Ovary (tissue), 9 donors: ENCODE measurements around the gene IL36G. TPM values are rescaled to one million over a fixed set of nuclear protein-coding genes. Genes with fewer than 3 reads are reported as not detected.
A peak's percentile ranks its signal among the peaks of the same experiment; 100 is the strongest.

Experiments
- DNase-seq, 5 donors: peaks; one replicate each; pipeline ENCODE4 v3.0.0-alpha.2; 2019 to 2020
- H3K27ac ChIP-seq, 2 donors: fragments of 200-600 bp; one replicate each; pipeline versions ENCODE4 v1.5.1 to v1.8.0; 2019 to 2022
- H3K27me3 ChIP-seq: fragments of 200-600 bp; one replicate; pipeline ENCODE4 v1.8.0; 2022
- H3K36me3 ChIP-seq: fragments of 200-600 bp; sonication (generic); one replicate; pipeline ENCODE4 v1.5.1; 2019
- H3K4me1 ChIP-seq: one replicate; pipeline ENCODE4 v1.8.1; 2013; ENCODE audit warnings: mild to moderate bottlenecking, moderate library complexity; ENCODE audit not compliant: insufficient read depth
- H3K4me3 ChIP-seq: fragments of 200-600 bp; sonication (generic); one replicate; pipeline ENCODE4 v1.5.1; 2017
- H3K9me3 ChIP-seq, 2 donors: fragments of 200-600 bp in 1 of 2; sonication (generic) in 1 of 2; one replicate each; pipeline versions ENCODE4 v1.5.1 to v1.8.1; 2013 to 2019; ENCODE audit warnings: mild to moderate bottlenecking in 1 of 2, moderate library complexity in 1 of 2
- EP300 ChIP-seq: sonication (generic); formaldehyde crosslinking; IDR thresholded peaks from one replicate; pipeline ENCODE4 v1.6.1; 2017; ENCODE audit warnings: antibody characterized with exemption
- POLR2A ChIP-seq: fragments of 450-650 bp; IDR thresholded peaks from one replicate; pipeline ENCODE4 v1.6.1; 2017; ENCODE audit warnings: antibody characterized with exemption, mild to moderate bottlenecking, moderate library complexity
- WGBS, 3 donors: extraction: QIAGEN DNeasy Blood & Tissue Kit in 1 of 3; methylation state at CpG; one replicate each; pipeline versions ENCODE4 v1.1.5 to v1.1.7; 2013 to 2017; 5-methylcytosine and 5-hydroxymethylcytosine counted together
- intact Hi-C, 4 donors: fragments of 100-400 bp; cut with DNase I; formaldehyde crosslinking; loops; one replicate each; pipeline versions ENCODE4 v1.11.0 to v1.15.1; 2022 to 2023
- polyA plus RNA-seq, 2 donors: library from polyadenylated mRNA; stranded (reverse); fragments of 200-250 nt in 1 of 2; fragments of 350-450 nt in 1 of 2; fragmentation: Illumina TruSeq in 1 of 2; extraction: RNeasy Lipid Tissue Mini Kit (QIAGEN cat#74804) in 1 of 2; gene quantifications; one replicate each; pipeline ENCODE4 v1.2.3, GENCODE V29; 2013 to 2014
- total RNA-seq, 7 donors: library from RNA; depleted of rRNA in 2 of 7; stranded (reverse); fragments of >200 nt in 2 of 7; fragmentation: NEBNext Ultra II Directional in 3 of 7; extraction: Animal tissue kit (Norgen Biotek cat#: 25700) in 3 of 7; gene quantifications; one replicate each; pipeline versions ENCODE4 v1.1.0 to v1.2.4, GENCODE V29; 2016 to 2023
- TF ChIP-seq, protein P1 (sequence below), 3 donors: fragments of 450-650 bp in 2 of 3; fragments of 200-600 bp in 1 of 3; IDR thresholded peaks; one replicate each; pipeline versions ENCODE4 v1.5.1 to v1.8.0; 2016 to 2022; ENCODE audit warnings: antibody characterized with exemption in 3 of 3, mild to moderate bottlenecking in 1 of 3
- donor health status: DM: no; HTN: no; CAD: no; lungs with moderate emphysema.
- donor health status: DM: no; HTN: no; CAD: no.
- donor health status: Bipolar disorder and iron deficiency.
- donor health status: DM: yes; HTN: yes; CAD: no.
- donor health status: DM: no; HTN: no; CAD: no.
- donor health status: DM: yes; HTN: yes; CAD: no.

The IL36G gene
- total and polyA plus RNA-seq, 9 donors = not detected

DNA sequence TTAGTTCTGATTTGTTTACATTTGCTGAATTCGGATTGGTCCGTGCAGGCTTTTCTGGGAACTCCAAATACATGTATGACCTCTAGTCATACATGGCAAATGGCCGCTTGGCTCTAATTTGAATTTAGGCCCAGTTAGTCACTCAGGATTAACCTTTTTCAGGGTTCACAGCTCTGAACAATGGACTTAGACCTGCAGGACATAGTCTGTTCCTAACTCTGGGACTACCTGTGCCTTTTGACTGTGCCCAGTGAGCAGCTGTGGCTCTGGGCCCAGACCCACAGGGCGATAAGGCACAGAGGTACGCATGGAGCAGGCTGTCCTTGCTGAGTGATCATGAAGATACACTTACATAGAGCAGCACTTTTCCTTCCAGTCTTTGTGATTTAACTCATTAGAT lies 38.4 kb upstream of the IL36G start:
- 66 to 88% (median 75%) methylated on average over 5 of the region's 5 CpGs for WGBS, 3 donors
- H3K36me3 ChIP-seq = no peaks in the 10 kb centered on the region
- no peaks in the 10 kb centered on the region for H3K27me3 ChIP-seq
- intact Hi-C loops = no loop called here
- DNase-seq = no peak
- no peak overlapping the region for H3K27ac ChIP-seq
- H3K4me1 ChIP-seq = no peaks in the 10 kb centered on the region
- TF ChIP-seq EP300 (no peak), POLR2A (no peak)
- TF ChIP-seq, protein P1, sequence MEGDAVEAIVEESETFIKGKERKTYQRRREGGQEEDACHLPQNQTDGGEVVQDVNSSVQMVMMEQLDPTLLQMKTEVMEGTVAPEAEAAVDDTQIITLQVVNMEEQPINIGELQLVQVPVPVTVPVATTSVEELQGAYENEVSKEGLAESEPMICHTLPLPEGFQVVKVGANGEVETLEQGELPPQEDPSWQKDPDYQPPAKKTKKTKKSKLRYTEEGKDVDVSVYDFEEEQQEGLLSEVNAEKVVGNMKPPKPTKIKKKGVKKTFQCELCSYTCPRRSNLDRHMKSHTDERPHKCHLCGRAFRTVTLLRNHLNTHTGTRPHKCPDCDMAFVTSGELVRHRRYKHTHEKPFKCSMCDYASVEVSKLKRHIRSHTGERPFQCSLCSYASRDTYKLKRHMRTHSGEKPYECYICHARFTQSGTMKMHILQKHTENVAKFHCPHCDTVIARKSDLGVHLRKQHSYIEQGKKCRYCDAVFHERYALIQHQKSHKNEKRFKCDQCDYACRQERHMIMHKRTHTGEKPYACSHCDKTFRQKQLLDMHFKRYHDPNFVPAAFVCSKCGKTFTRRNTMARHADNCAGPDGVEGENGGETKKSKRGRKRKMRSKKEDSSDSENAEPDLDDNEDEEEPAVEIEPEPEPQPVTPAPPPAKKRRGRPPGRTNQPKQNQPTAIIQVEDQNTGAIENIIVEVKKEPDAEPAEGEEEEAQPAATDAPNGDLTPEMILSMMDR (IDR thresholded peaks at IDR 0.05) = no peak
- H3K9me3 ChIP-seq = no peaks in the 10 kb centered on the region
- no peak overlapping the region for H3K4me3 ChIP-seq

DNA sequence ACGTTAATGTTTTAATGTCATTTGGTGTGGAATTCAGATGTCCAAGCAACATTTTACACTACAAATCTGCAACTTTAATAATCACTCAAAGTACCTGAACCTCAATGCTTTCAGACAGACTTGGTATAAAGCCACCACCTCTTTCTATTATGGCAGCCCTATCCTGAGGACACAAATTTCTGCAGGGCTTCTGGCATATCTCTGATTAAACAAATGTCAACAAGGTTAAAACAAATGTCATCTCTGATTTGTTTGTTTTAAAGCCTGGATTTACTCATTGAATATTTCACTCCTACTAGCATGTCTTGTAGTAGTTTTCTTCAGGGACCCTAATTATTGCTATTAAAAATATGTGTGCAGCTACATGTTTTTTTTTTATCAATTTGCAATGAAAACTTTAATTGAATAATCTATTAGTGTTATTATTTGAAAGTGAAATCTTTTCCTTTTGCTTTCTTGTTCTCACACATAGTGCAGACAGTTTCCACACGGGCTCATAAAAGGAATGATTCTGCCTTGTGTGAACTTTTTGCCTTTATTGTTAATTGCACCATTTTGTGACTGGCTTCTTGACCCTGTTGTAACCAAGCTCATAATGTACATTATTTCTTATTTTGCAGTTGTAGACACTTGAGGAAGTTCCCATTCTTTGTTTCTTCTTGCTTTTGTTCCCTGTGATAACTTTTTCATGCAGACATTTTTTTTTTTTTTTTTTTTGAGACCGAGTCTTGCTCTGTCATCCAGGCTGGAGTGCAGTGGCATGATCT lies 36.8 kb upstream of the IL36G start:
- Histone ChIP-seq H3K9me3 (no peaks in the 10 kb centered on the region), H3K36me3 (no peaks in the 10 kb centered on the region), H3K4me1 (no peaks in the 10 kb centered on the region), H3K27ac (no peak overlapping the region), H3K4me3 (no peak overlapping the region), H3K27me3 (no peaks in the 10 kb centered on the region)
- TF ChIP-seq EP300 (no peak), POLR2A (no peak)
- TF ChIP-seq, protein P1 (IDR thresholded peaks at IDR 0.05) = no peak
- 53 to 69% (median 64%) methylated on average over 3 of the region's 3 CpGs for WGBS, 3 donors
- intact Hi-C loops = no loop called here
- no peak for DNase-seq

DNA sequence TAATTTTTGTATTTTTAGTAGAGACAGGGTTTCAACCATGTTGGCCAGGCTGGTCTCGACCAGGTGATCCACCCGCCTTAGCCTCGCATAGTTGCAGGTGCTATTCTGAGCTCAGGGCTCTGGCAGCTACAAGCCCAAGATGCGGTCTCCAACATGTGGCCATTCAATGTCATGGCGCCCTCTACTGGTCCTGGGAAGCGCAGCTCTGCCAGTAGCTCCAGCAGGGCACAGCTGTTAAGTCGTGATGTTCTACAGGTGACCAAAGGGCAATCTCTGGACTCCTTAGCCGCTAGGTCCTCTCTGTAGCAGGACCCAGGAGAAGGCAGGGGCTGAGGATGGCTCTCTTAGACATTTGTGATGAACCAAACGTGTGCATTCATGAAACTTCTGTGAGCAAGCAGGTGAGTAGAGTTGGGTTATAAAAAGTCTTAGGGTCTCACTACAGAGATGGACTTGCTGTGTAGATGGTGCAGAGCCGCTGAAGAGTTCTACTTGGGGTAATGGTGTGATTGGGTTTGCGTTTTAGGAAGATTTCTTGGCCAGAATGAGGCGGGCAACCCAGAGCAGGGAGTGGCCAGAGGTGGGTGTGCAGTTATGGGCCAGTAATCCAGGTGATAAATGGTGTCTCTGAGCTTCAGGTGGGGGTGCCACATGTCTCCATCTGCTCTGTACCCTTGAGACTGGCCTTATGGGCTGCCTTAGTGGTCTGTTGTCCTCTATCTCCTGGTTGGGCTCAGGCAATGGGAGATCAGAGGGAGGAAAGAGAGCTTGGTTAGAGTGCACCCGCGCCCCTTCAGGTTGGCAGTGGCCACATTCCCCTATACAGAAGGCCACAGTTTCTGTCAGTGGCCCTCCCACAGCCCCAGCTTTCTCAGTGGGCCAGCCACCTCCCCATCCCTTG lies 35.8 kb upstream of the IL36G start:
- no peak overlapping the region for H3K27ac ChIP-seq
- DNase-seq = peak in 3 of 5 donors; percentile 16 to 19 (median 17)
- intact Hi-C loops = no loop called here
- no peaks in the 10 kb centered on the region for H3K27me3 ChIP-seq
- no peak overlapping the region for H3K4me3 ChIP-seq
- no peaks in the 10 kb centered on the region for H3K4me1 ChIP-seq
- WGBS, 3 donors = 31 to 37% (median 33%) methylated on average over 14 of the region's 14 CpGs
- no peaks in the 10 kb centered on the region for H3K36me3 ChIP-seq
- no peaks in the 10 kb centered on the region for H3K9me3 ChIP-seq
- TF ChIP-seq, protein P1 (IDR thresholded peaks at IDR 0.05) = no peak
- TF ChIP-seq EP300 = no peak
- no peak for TF ChIP-seq POLR2A

DNA sequence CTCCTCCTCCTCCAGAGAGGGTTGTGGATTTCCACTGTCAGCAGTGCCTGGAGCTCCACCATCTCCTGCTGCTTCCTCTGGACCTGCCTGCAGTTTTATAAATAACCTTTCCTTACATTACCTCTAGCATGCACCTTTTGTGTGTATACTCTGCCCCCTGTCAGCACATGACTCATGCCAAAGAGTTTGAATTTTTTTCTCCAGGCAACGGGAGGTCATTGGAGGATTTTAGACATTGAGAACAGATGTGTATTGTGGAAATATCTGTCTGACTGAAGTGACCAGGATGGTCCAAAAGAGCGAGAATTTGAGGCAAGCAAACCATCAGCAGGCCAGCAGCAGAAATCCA lies 35.2 kb upstream of the IL36G start:
- no peak overlapping the region for H3K27ac ChIP-seq
- no peaks in the 10 kb centered on the region for H3K36me3 ChIP-seq
- no peaks in the 10 kb centered on the region for H3K9me3 ChIP-seq
- WGBS, 3 donors = 38 to 59% (median 49%) methylated on average over 2 of the region's 2 CpGs
- intact Hi-C loops = no loop called here
- no peak for DNase-seq
- H3K27me3 ChIP-seq = no peaks in the 10 kb centered on the region
- no peaks in the 10 kb centered on the region for H3K4me1 ChIP-seq
- no peak overlapping the region for H3K4me3 ChIP-seq
- TF ChIP-seq, protein P1 (IDR thresholded peaks at IDR 0.05) = no peak
- TF ChIP-seq POLR2A = no peak
- no peak for TF ChIP-seq EP300
